Measurements from ENCODE around the gene PIGBOS1. TPM values are rescaled to one million over a fixed set of nuclear protein-coding genes. Genes with fewer than 3 reads are reported as not detected.

The PIGBOS1 gene
- polyA plus RNA-seq, 1 of the 3 experiments (the other 2 are of a cell fraction) = 18.2 TPM

DNA sequence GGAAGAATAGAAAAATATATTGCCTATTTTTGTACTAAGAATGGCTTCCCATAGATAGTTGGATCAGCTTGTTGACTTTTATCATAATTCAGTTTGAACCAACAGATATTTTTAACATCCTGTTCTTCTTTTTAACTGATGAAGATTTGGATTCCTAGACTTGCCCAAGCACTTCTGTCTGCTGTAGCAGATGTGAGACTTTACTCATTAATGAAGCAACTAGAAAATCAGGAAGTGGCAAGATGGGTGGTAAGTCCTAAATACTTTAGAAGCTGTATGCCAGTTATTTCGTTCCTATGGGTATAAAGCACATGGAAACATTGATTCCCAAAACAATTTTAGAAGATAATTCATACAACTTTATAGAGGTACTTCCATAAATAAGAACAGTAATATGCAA, 8.5 kb upstream of the PIGBOS1 start:
- Histone ChIP-seq H3K4me2 (no peak overlapping the region), H3K79me2 (ENCODE audit: insufficient read depth) (no peaks in the 10 kb centered on the region), H3K36me3 (replicated peaks in 1 of 2; ENCODE audit: control insufficient read depth in 1 of 2, insufficient read depth in 2 of 2, low read length in 1 of 2) (peaks cover 0 to 4% of the 10 kb centered on the region in 2 experiments), H3K4me1 (ENCODE audit: control insufficient read depth in 1 of 2, insufficient read depth in 2 of 2, low read depth in 1 of 2, low read length in 1 of 2) (no peaks in the 10 kb centered on the region), H3K27me3 (ENCODE audit: insufficient read depth) (no peaks in the 10 kb centered on the region), H4K20me1 (ENCODE audit: insufficient read depth) (no peaks in the 10 kb centered on the region), H3K27ac (ENCODE audit: low read depth in 2 of 2, low read length in 1 of 2) (no peak overlapping the region), H3K4me3 (ENCODE audit: low read depth in 2 of 2, low read length in 1 of 2) (no peak overlapping the region), H2AFZ (ENCODE audit: low read depth) (no peak overlapping the region), H3K9me2 (no peaks in the 10 kb centered on the region), H3F3A (replicated peaks; ENCODE audit: insufficient read depth) (no peaks in the 10 kb centered on the region), H3K9me3 (no peaks in the 10 kb centered on the region), H3K9ac (no peak overlapping the region)
- WGBS (ENCODE audit: low lambda C conversion rate) = 86% methylated on average over 1 of the region's 1 CpG
- TF ChIP-seq GABPA (IDR thresholded peaks at IDR 0.05; ENCODE audit: low read depth) = no peak
- TF ChIP-seq GATA2 (CRISPR knock-in tag; IDR thresholded peaks at IDR 0.05) = no peak
- TF ChIP-seq, protein P1, sequence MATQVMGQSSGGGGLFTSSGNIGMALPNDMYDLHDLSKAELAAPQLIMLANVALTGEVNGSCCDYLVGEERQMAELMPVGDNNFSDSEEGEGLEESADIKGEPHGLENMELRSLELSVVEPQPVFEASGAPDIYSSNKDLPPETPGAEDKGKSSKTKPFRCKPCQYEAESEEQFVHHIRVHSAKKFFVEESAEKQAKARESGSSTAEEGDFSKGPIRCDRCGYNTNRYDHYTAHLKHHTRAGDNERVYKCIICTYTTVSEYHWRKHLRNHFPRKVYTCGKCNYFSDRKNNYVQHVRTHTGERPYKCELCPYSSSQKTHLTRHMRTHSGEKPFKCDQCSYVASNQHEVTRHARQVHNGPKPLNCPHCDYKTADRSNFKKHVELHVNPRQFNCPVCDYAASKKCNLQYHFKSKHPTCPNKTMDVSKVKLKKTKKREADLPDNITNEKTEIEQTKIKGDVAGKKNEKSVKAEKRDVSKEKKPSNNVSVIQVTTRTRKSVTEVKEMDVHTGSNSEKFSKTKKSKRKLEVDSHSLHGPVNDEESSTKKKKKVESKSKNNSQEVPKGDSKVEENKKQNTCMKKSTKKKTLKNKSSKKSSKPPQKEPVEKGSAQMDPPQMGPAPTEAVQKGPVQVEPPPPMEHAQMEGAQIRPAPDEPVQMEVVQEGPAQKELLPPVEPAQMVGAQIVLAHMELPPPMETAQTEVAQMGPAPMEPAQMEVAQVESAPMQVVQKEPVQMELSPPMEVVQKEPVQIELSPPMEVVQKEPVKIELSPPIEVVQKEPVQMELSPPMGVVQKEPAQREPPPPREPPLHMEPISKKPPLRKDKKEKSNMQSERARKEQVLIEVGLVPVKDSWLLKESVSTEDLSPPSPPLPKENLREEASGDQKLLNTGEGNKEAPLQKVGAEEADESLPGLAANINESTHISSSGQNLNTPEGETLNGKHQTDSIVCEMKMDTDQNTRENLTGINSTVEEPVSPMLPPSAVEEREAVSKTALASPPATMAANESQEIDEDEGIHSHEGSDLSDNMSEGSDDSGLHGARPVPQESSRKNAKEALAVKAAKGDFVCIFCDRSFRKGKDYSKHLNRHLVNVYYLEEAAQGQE (IDR thresholded peaks at IDR 0.05; ENCODE audit: low read depth, low read length) = no peak
- no peak for TF ChIP-seq TCF12 (IDR thresholded peaks at IDR 0.05)
- no peak for TF ChIP-seq NFIC (IDR thresholded peaks at IDR 0.05; ENCODE audit: borderline replicate concordance)
- TF ChIP-seq NRF1 (IDR thresholded peaks at IDR 0.05; ENCODE audit: low read depth, low read length) = no peak
- TF ChIP-seq RAD21 (IDR thresholded peaks at IDR 0.05; ENCODE audit: low read length) = no peak
- no peak for TF ChIP-seq USF2 (IDR thresholded peaks at IDR 0.05; ENCODE audit: borderline replicate concordance, low read depth, low read length)
- no peak for TF ChIP-seq USF1 (IDR thresholded peaks at IDR 0.05; ENCODE audit: borderline replicate concordance, low read depth)
- POLR2A ChIA-PET = no interaction called here
- DNase-seq = no peak
- CTCF ChIA-PET = interaction anchor here (1.6 kb wide), 1 partner anchor 31 kb away, joined by 4 read pairs; no protein-coding TSS in a partner anchor

GRCh38 chr15:55322467-55322866, 3.5 kb upstream of the PIGBOS1 start:
- H3K4me1 ChIP-seq (ENCODE audit: control insufficient read depth in 1 of 2, insufficient read depth in 2 of 2, low read depth in 1 of 2, low read length in 1 of 2) = peaks cover 2 to 3% of the 10 kb centered on the region in 2 experiments; a peak in 3 of 4 replicates
- H3K9me3 ChIP-seq = no peaks in the 10 kb centered on the region
- no peaks in the 10 kb centered on the region for H3K27me3 ChIP-seq (ENCODE audit: insufficient read depth)
- H3K4me2 ChIP-seq = no peak overlapping the region
- H3K79me2 ChIP-seq (ENCODE audit: insufficient read depth) = peaks cover 28% of the 10 kb centered on the region
- DNase-seq = no peak
- H3K9me2 ChIP-seq = no peaks in the 10 kb centered on the region
- H3K36me3 ChIP-seq (replicated peaks in 1 of 2; ENCODE audit: control insufficient read depth in 1 of 2, insufficient read depth in 2 of 2, low read length in 1 of 2) = no peaks in the 10 kb centered on the region
- ChIA-PET POLR2A (no interaction called here), CTCF (interaction anchor here (1.2 kb wide), 1 partner anchor 31 kb away, joined by 3 read pairs; no protein-coding TSS in a partner anchor)
- no peak overlapping the region for H3K9ac ChIP-seq
- no peak overlapping the region for H3K4me3 ChIP-seq (ENCODE audit: low read depth in 2 of 2, low read length in 1 of 2)
- no peaks in the 10 kb centered on the region for H4K20me1 ChIP-seq (ENCODE audit: insufficient read depth)
- no peak overlapping the region for H3K27ac ChIP-seq (ENCODE audit: low read depth in 2 of 2, low read length in 1 of 2)
- H2AFZ ChIP-seq (ENCODE audit: low read depth) = no peak overlapping the region
- WGBS (ENCODE audit: low lambda C conversion rate) = 98% methylated on average over 5 of the region's 5 CpGs
- no peaks in the 10 kb centered on the region for H3F3A ChIP-seq (replicated peaks; ENCODE audit: insufficient read depth)
- TF ChIP-seq CHD2 (IDR thresholded peaks at IDR 0.05; ENCODE audit: low read length, partially characterized antibody) = no peak
- TF ChIP-seq TCF12 (IDR thresholded peaks at IDR 0.05) = no peak
- no peak for TF ChIP-seq RFX5 (IDR thresholded peaks at IDR 0.05; ENCODE audit: low read length)
- no peak for TF ChIP-seq USF2 (IDR thresholded peaks at IDR 0.05; ENCODE audit: borderline replicate concordance, low read depth, low read length)
- no peak for TF ChIP-seq SIN3A (IDR thresholded peaks at IDR 0.05; ENCODE audit: borderline replicate concordance, low read depth, low read length)
- no peak for TF ChIP-seq RXRA (IDR thresholded peaks at IDR 0.05; ENCODE audit: borderline replicate concordance, low read depth)
- TF ChIP-seq, protein P2, sequence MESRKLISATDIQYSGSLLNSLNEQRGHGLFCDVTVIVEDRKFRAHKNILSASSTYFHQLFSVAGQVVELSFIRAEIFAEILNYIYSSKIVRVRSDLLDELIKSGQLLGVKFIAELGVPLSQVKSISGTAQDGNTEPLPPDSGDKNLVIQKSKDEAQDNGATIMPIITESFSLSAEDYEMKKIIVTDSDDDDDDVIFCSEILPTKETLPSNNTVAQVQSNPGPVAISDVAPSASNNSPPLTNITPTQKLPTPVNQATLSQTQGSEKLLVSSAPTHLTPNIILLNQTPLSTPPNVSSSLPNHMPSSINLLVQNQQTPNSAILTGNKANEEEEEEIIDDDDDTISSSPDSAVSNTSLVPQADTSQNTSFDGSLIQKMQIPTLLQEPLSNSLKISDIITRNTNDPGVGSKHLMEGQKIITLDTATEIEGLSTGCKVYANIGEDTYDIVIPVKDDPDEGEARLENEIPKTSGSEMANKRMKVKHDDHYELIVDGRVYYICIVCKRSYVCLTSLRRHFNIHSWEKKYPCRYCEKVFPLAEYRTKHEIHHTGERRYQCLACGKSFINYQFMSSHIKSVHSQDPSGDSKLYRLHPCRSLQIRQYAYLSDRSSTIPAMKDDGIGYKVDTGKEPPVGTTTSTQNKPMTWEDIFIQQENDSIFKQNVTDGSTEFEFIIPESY (IDR thresholded peaks at IDR 0.05; ENCODE audit: borderline replicate concordance, low read depth) = no peak
- TF ChIP-seq MAX (IDR thresholded peaks at IDR 0.05; ENCODE audit: low read depth) = no peak
- TF ChIP-seq MEF2A (IDR thresholded peaks at IDR 0.05; ENCODE audit: borderline replicate concordance, low read depth) = no peak
- TF ChIP-seq RCOR1 (IDR thresholded peaks at IDR 0.05; ENCODE audit: low read length) = no peak
- no peak for TF ChIP-seq IRF3 (IDR thresholded peaks at IDR 0.05; ENCODE audit: low read depth, low read length)
